Measurements from ENCODE around the gene MYO16. TPM values are rescaled to one million over a fixed set of nuclear protein-coding genes. Genes with fewer than 3 reads are reported as not detected.
A peak's percentile ranks its signal among the peaks of the same experiment; 100 is the strongest.

The MYO16 gene
- polyA plus RNA-seq, 1 experiment, result not detected

DNA sequence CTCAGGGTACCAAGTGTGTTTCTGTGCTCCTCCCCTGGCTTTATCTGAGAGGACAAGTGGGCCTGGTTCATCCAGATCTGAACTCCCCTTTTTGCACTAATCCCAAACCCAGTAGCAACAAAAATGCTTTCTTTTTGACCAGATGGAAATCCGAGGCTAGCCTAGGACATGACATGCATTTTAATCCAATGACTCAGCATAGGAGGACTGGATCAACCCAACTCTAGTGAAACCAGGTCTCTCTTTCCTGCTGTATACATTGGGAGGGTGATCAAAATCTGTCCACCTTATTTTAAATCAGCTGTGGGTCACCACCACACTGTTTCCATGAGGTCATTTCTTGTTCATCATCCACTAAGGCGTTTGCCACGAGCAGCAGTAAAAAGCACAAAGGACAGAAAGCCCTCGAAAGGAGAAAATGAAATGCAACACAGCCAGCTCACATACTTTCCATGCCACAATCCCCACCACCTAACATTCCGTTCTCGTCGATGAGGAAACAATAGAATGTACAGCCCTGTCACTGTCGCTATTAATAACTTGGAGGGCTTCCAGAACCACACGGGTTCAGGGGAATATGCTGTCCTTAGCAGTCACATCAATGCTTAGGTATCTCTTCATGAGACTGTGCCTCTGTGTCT lies 614.0 kb downstream of the MYO16 start:
- H3K36me3 ChIP-seq (ENCODE audit: control insufficient read depth, insufficient read depth, low read length), result no peaks in the 10 kb centered on the region
- H3K27me3 ChIP-seq (ENCODE audit: control insufficient read depth, insufficient read depth, low read length), result no peaks in the 10 kb centered on the region; the same call in 1 of the 2 replicates
- TF ChIP-seq CTCF (IDR thresholded peaks at IDR 0.05; ENCODE audit: insufficient read depth, low read depth, low read length), result no peak
- H3K4me3 ChIP-seq (ENCODE audit: low read depth, low read length), result peak overlapping the region; percentile 9; the same call in 1 of the 2 replicates
- CTCF ChIA-PET, result interaction anchor here (0.8 kb wide), 1 partner anchor 95 kb away, joined by 3 read pairs; no protein-coding TSS in a partner anchor
- POLR2A ChIA-PET, result no interaction called here
- peak; percentile 87 for DNase-seq (ENCODE audit: low read depth)

GRCh38 chr13:109244566-109244965 lies 615.2 kb downstream of the MYO16 start:
- CTCF ChIA-PET, result no interaction called here
- Histone ChIP-seq H3K27me3 (ENCODE audit: control insufficient read depth, insufficient read depth, low read length) (no peaks in the 10 kb centered on the region), H3K36me3 (ENCODE audit: control insufficient read depth, insufficient read depth, low read length) (no peaks in the 10 kb centered on the region), H3K4me3 (ENCODE audit: low read depth, low read length) (no peak overlapping the region)
- no peak for DNase-seq (ENCODE audit: low read depth)
- no peak for TF ChIP-seq CTCF (IDR thresholded peaks at IDR 0.05; ENCODE audit: insufficient read depth, low read depth, low read length)
- POLR2A ChIA-PET, result no interaction called here

- Histone ChIP-seq H3K36me3 (ENCODE audit: control insufficient read depth, insufficient read depth, low read length) (no peaks in the 10 kb centered on the region), H3K4me3 (ENCODE audit: low read depth, low read length) (no peak overlapping the region), H3K27me3 (ENCODE audit: control insufficient read depth, insufficient read depth, low read length) (no peaks in the 10 kb centered on the region)
- ChIA-PET POLR2A (no interaction called here), CTCF (interaction anchor here (0.6 kb wide), 1 partner anchor 203 kb away, joined by 3 read pairs; no protein-coding TSS in a partner anchor)
- TF ChIP-seq CTCF (IDR thresholded peaks at IDR 0.05; ENCODE audit: insufficient read depth, low read depth, low read length), result no peak
- DNase-seq (ENCODE audit: low read depth), result no peak
Observed at GRCh38 chr13:109246001-109246400, 616.6 kb downstream of the MYO16 start.

GRCh38 chr13:109249780-109250528 lies 620.5 kb downstream of the MYO16 start:
- Histone ChIP-seq H3K36me3 (ENCODE audit: control insufficient read depth, insufficient read depth, low read length) (no peaks in the 10 kb centered on the region), H3K4me3 (ENCODE audit: low read depth, low read length) (no peak overlapping the region), H3K27me3 (ENCODE audit: control insufficient read depth, insufficient read depth, low read length) (no peaks in the 10 kb centered on the region)
- ChIA-PET CTCF (no interaction called here), POLR2A (no interaction called here)
- no peak for DNase-seq (ENCODE audit: low read depth)
- no peak for TF ChIP-seq CTCF (IDR thresholded peaks at IDR 0.05; ENCODE audit: insufficient read depth, low read depth, low read length)

GRCh38 chr13:109251956-109252355 lies 622.5 kb downstream of the MYO16 start:
- Histone ChIP-seq H3K4me3 (ENCODE audit: low read depth, low read length) (no peak overlapping the region), H3K36me3 (ENCODE audit: control insufficient read depth, insufficient read depth, low read length) (no peaks in the 10 kb centered on the region), H3K27me3 (ENCODE audit: control insufficient read depth, insufficient read depth, low read length) (no peaks in the 10 kb centered on the region)
- ChIA-PET POLR2A (interaction anchor here (0.6 kb wide), 1 partner anchor 23 kb away, joined by 3 read pairs; no protein-coding TSS in a partner anchor), CTCF (interaction anchor here (1.3 to 1.4 kb wide), 2 partner anchors 13 to 106 kb away, joined by 4 to 7 read pairs; no protein-coding TSS in a partner anchor)
- no peak for TF ChIP-seq CTCF (IDR thresholded peaks at IDR 0.05; ENCODE audit: insufficient read depth, low read depth, low read length)
- no peak for DNase-seq (ENCODE audit: low read depth)

Measured in BJ (cell line).